ENCODE results near the gene CTTNBP2. TPM values are rescaled to one million over a fixed set of nuclear protein-coding genes. Genes with fewer than 3 reads are reported as not detected.
A peak's percentile ranks its signal among the peaks of the same experiment; 100 is the strongest.

CTTNBP2 gene
- polyA plus RNA-seq, 2 of the 4 experiments (the other 2 are of a cell fraction) = 0.18 to 0.25 TPM

DNA sequence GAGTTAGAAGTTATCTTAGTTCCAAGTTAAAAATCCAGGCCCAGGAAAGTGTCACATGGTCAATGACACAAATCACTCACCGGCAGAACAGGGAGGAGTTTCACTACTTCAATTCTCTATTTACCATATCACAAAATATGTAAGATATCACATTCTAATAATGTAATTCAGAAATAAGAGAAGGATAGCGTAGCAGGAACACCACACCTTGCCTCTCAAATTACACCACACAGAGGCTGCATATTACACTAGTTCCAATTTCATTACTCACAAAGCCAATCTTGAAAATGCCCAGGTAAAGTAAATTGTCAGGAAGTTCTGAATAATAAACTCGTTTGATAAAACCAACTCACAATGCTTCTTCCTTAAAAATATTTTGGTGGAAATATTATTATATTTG is 169.2 kb downstream of the CTTNBP2 start:
- FAIRE-seq = peak; percentile 39
- whole genome bisulfite sequencing (ENCODE audit: missing lambda C conversion rate) = 56% methylated on average over 3 of the region's 3 CpGs
- no peak for TF ChIP-seq EHMT2 (IDR thresholded peaks at IDR 0.05; ENCODE audit: low read depth)
- no peak for TF ChIP-seq CEBPB (IDR thresholded peaks at IDR 0.05)
- no peak for TF ChIP-seq ZNF302 (CRISPR knock-in tag; IDR thresholded peaks at IDR 0.05)
- H3K4me2 ChIP-seq = no peak overlapping the region
- 0 out of 3 replicates have a peak, but pooled peaks cover 6% of the 10 kb centered on the region for H3K4me1 ChIP-seq
- H3K4me3 ChIP-seq = no peak overlapping the region
- H3K9me3 ChIP-seq = no peaks in the 10 kb centered on the region
- no peak for DNase-seq (ENCODE audit: low read depth in 1 of 2, low spot score in 1 of 2)
- ChIA-PET CTCF (interaction anchor here (2.7 kb wide), 1 partner anchor 11 kb away, joined by 11 read pairs; no protein-coding TSS in a partner anchor), POLR2A (no interaction called here)
- no peak for ATAC-seq
- H3K27ac ChIP-seq = no peak overlapping the region

- DNase-seq (ENCODE audit: low read depth in 1 of 2, low spot score in 1 of 2) (peak in 1 of 2 experiments; percentile 36), ATAC-seq (no peak), FAIRE-seq (no peak)
- 15% methylated on average over 2 of the region's 2 CpGs for WGBS (ENCODE audit: missing lambda C conversion rate)
- TF ChIP-seq E2F6 (IDR thresholded peaks at IDR 0.05; ENCODE audit: borderline replicate concordance, low read depth) (no peak), POLR2A (IDR thresholded peaks at IDR 0.05; ENCODE audit: low read length) (no peak), GATA3 (IDR thresholded peaks at IDR 0.05; ENCODE audit: borderline replicate concordance) (peak; percentile 25; the same call in 1 of the 2 replicates), EP300 (IDR thresholded peaks at IDR 0.05) (peak; percentile 15 to 45; a peak in 3 of 5 replicates), JUN (IDR thresholded peaks at IDR 0.05) (peak in 1 of 2 experiments; percentile 25; a peak in 1 of 5 replicates), CTCF (IDR thresholded peaks at IDR 0.05) (no peak), CEBPB (IDR thresholded peaks at IDR 0.05) (peak; percentile 3 to 52; a peak in 1 of 4 replicates), FOSB (CRISPR knock-in tag; IDR thresholded peaks at IDR 0.05) (no peak)
- Histone ChIP-seq H3K4me1 (no peaks in the 10 kb centered on the region), H3K4me3 (no peak overlapping the region), H3K9me3 (no peaks in the 10 kb centered on the region), H3K27ac (no peak overlapping the region; a peak in 1 of 6 replicates), H3K4me2 (no peak overlapping the region)
- CTCF ChIA-PET = interaction anchor here (0.6 to 1.9 kb wide), 3 partner anchors 17 to 239 kb away, joined by 3 to 7 read pairs (median 4); no protein-coding TSS in a partner anchor
- POLR2A ChIA-PET = no interaction called here
Observed at GRCh38 chr7:117698018-117698417, 175.2 kb downstream of the CTTNBP2 start.

GRCh38 chr7:117692338-117692737 is 180.9 kb downstream of the CTTNBP2 start:
- no peak overlapping the region for H3K4me2 ChIP-seq
- DNase-seq (ENCODE audit: low read depth in 1 of 2, low spot score in 1 of 2) (no peak), FAIRE-seq (no peak), ATAC-seq (no peak)
- CTCF ChIA-PET = interaction anchor here (0.6 to 2.2 kb wide), 3 partner anchors 23 to 234 kb away, joined by 3 to 8 read pairs (median 4); no protein-coding TSS in a partner anchor
- WGBS (ENCODE audit: missing lambda C conversion rate) = 95% methylated on average over 7 of the region's 7 CpGs
- no peak overlapping the region for H3K27ac ChIP-seq
- no peaks in the 10 kb centered on the region for H3K9me3 ChIP-seq
- H3K4me1 ChIP-seq = no peaks in the 10 kb centered on the region
- H3K4me3 ChIP-seq = no peak overlapping the region
- POLR2A ChIA-PET = interaction anchor here (0.6 kb wide), 1 partner anchor 1541 kb away, joined by 4 read pairs; no protein-coding TSS in a partner anchor
- no peak for TF ChIP-seq GATA3 (IDR thresholded peaks at IDR 0.05; ENCODE audit: borderline replicate concordance)
- no peak for TF ChIP-seq HOXA7 (CRISPR knock-in tag; IDR thresholded peaks at IDR 0.05)
- TF ChIP-seq EP300 (IDR thresholded peaks at IDR 0.05) = no peak
- TF ChIP-seq EHF (CRISPR knock-in tag; IDR thresholded peaks at IDR 0.05) = no peak
- TF ChIP-seq RARB (CRISPR knock-in tag; IDR thresholded peaks at IDR 0.05) = no peak
- no peak for TF ChIP-seq RNF2 (IDR thresholded peaks at IDR 0.05; ENCODE audit: borderline replicate concordance, low read depth)
- no peak for TF ChIP-seq ATOH8 (CRISPR knock-in tag; IDR thresholded peaks at IDR 0.05; ENCODE audit: low read depth)
- no peak for TF ChIP-seq MAZ (IDR thresholded peaks at IDR 0.05; ENCODE audit: borderline replicate concordance, low read depth, low read length)

GRCh38 chr7:117690147-117690546 is 183.1 kb downstream of the CTTNBP2 start:
- ChIA-PET CTCF (interaction anchor here (1.0 kb wide), 1 partner anchor 10 kb away, joined by 3 read pairs; no protein-coding TSS in a partner anchor), POLR2A (no interaction called here)
- TF ChIP-seq KDM5A (IDR thresholded peaks at IDR 0.05) (no peak), EHF (CRISPR knock-in tag; IDR thresholded peaks at IDR 0.05) (no peak), EP300 (IDR thresholded peaks at IDR 0.05) (no peak), RAD21 (conservative IDR thresholded peaks at IDR 0.05 in 1 of 2, IDR thresholded peaks at IDR 0.05 in 1 of 2) (no peak), TP53 (CRISPR knock-in tag; IDR thresholded peaks at IDR 0.05) (no peak), E2F6 (IDR thresholded peaks at IDR 0.05; ENCODE audit: borderline replicate concordance, low read depth) (no peak), HOXA7 (CRISPR knock-in tag; IDR thresholded peaks at IDR 0.05) (no peak), ESRRA (IDR thresholded peaks at IDR 0.05; ENCODE audit: borderline replicate concordance, low read length) (no peak)
- no peak for DNase-seq (ENCODE audit: low read depth in 1 of 2, low spot score in 1 of 2)
- FAIRE-seq = no peak
- Histone ChIP-seq H3K4me2 (no peak overlapping the region), H3K27ac (no peak overlapping the region), H3K9me3 (no peaks in the 10 kb centered on the region), H3K4me1 (peaks cover 11% of the 10 kb centered on the region; the same call in 1 of the 3 replicates), H3K4me3 (no peak overlapping the region)
- WGBS (ENCODE audit: missing lambda C conversion rate) = 49% methylated on average over 3 of the region's 3 CpGs
- no peak for ATAC-seq

Data from A549 (cell line).